K562 (cell line): ENCODE results near the gene UBR4.
"Not testable (repeated sequence)": the region's sequence is repeated elsewhere in the genome, so short reads cannot be mapped to it uniquely, and the experiment has no call there.

Experiments
- ATF3 ChIP-seq, 2 experiments: fragments of 450-650 bp in 1 of 2; sonication (generic) in 1 of 2; formaldehyde crosslinking in 1 of 2; IDR thresholded peaks in 1 of 2; conservative IDR thresholded peaks in 1 of 2; 2 replicates each; pipeline versions ENCODE4 v1.6.1 to v1.8.1; 2016 to 2023; ENCODE audit warnings: mild to moderate bottlenecking in 2 of 2, moderate library complexity in 2 of 2, inconsistent platforms in 1 of 2, missing genetic modification reagents in 1 of 2
- CTCF ChIP-seq, 3 experiments: IDR thresholded peaks in 2 of 3; conservative IDR thresholded peaks in 1 of 3; 2 replicates each; pipeline ENCODE4 v1.5.1; 2011 to 2012; ENCODE audit warnings: low read length in 3 of 3, mild to moderate bottlenecking in 3 of 3, control low read depth in 2 of 3, improper control_type of control experiment in 1 of 3, inconsistent platforms in 1 of 3, low read depth in 1 of 3, mixed read lengths in 1 of 3, moderate library complexity in 1 of 3; ENCODE audit not compliant: insufficient read depth in 2 of 3
- GATAD2B ChIP-seq: fragments of 450-650 bp; IDR thresholded peaks from 2 replicates; pipeline ENCODE4 v1.6.1; 2017; ENCODE audit warnings: mild to moderate bottlenecking, borderline replicate concordance
- REST ChIP-seq, 2 experiments: fragments of 450-650 bp; formaldehyde crosslinking in 1 of 2; IDR thresholded peaks; 2 replicates each; pipeline versions ENCODE4 v1.4.0 to v1.6.1; 2014 to 2020; ENCODE audit warnings: mild to moderate bottlenecking in 2 of 2, borderline replicate concordance in 1 of 2, low read depth in 1 of 2
- SMARCA4 ChIP-seq: fragments of 450-650 bp; IDR thresholded peaks from 2 replicates; pipeline ENCODE4 v1.6.1; 2016
- STAG1 ChIP-seq: sonication (generic); formaldehyde crosslinking; IDR thresholded peaks from 2 replicates; pipeline ENCODE4 v1.5.0; 2020; ENCODE audit warnings: missing genetic modification reagents, borderline replicate concordance
- ZBTB17 ChIP-seq: fragments of 450-650 bp; formaldehyde crosslinking; IDR thresholded peaks from 2 replicates; pipeline ENCODE4 v1.4.0; 2020; ENCODE audit warnings: mild to moderate bottlenecking
- ZNF140 ChIP-seq: fragments of 250-450 bp; sonication (Bioruptor Pico); IDR thresholded peaks from 2 replicates; pipeline ENCODE4 v1.8.0; 2021; ENCODE audit warnings: moderate library complexity, mild to moderate bottlenecking, inconsistent platforms
- ZNF143 ChIP-seq: sonication (generic); formaldehyde crosslinking; IDR thresholded peaks from 2 replicates; pipeline ENCODE4 v1.9.0; 2022; ENCODE audit warnings: mild to moderate bottlenecking, missing genetic modification reagents

- TF ChIP-seq ZNF143 (CRISPR knock-in tag); ZBTB17 (CRISPR knock-in tag); ATF3 (IDR thresholded peaks at IDR 0.05); ATF3 (CRISPR knock-in tag; conservative IDR thresholded peaks at IDR 0.05); STAG1; GATAD2B; SMARCA4; CTCF (IDR thresholded peaks at IDR 0.05 in 2 of 3, conservative IDR thresholded peaks at IDR 0.05 in 1 of 3; ENCODE audit: insufficient read depth in 2 of 3, low read depth in 1 of 3, low read length in 3 of 3); REST (IDR thresholded peaks at IDR 0.05; ENCODE audit: borderline replicate concordance); REST (CRISPR knock-in tag; IDR thresholded peaks at IDR 0.05; ENCODE audit: low read depth); ZNF140 (CRISPR knock-in tag): not testable (repeated sequence)
Observed at GRCh38 chr1:19231736-19232523, 21.9 kb upstream of the UBR4 start.
